IMR-90 (cell line): Measurements from ENCODE around the gene PTGER2. TPM values are rescaled to one million over a fixed set of nuclear protein-coding genes. Genes with fewer than 3 reads are reported as not detected.

Experiments
- ATAC-seq: fragments of 200-7000 bp; cut with Tn5 transposase; 2 replicates; pipeline ENCODE4 v1.9.1; 2020; ENCODE audit warnings: low read depth, mild to moderate bottlenecking, moderate library complexity
- BruUV-seq: library from RNA; stranded (reverse); fragments of 400-500 nt; replicated peaks from 2 replicates; lab custom pipeline; 2021; lab: Mats Ljungman, UMichigan
- CTCF ChIA-PET: fragments of 300-600 bp; formaldehyde crosslinking; extraction: SDS; loops from one replicate; lab custom pipeline; 2021; ENCODE audit warnings: antibody characterized with exemption; lab: Yijun Ruan, JAX
- POLR2A ChIA-PET: fragments of 300-600 bp; sonication (Branson Sonifier 250); formaldehyde crosslinking; loops from one replicate; lab custom pipeline; 2022; ENCODE audit warnings: antibody characterized with exemption; ENCODE audit not compliant: unreplicated experiment; lab: Charles Lee
- DNase-seq: peaks from one replicate; pipeline ENCODE4 v3.0.0; 2013
- H2AFZ ChIP-seq: replicated peaks from 2 replicates; pipeline ENCODE3; 2013; ENCODE audit warnings: low read length, mild to moderate bottlenecking; ENCODE audit not compliant: poor library complexity
- H2AK5ac ChIP-seq: 2 replicates; pipeline ENCODE4 v1.6.1; 2013; ENCODE audit warnings: low read depth, low read length, inconsistent platforms
- H2AK9ac ChIP-seq: replicated peaks from 2 replicates; pipeline ENCODE3; 2013; ENCODE audit warnings: mild to moderate bottlenecking, low read depth, low read length, moderate library complexity; ENCODE audit not compliant: poor library complexity
- H2BK120ac ChIP-seq: 2 replicates; pipeline ENCODE4 v1.6.1; 2013; ENCODE audit warnings: low read depth, low read length, inconsistent platforms
- H2BK15ac ChIP-seq: 3 replicates; pipeline ENCODE4 v1.6.1; 2013; ENCODE audit warnings: low read depth, low read length, inconsistent platforms
- H2BK20ac ChIP-seq: 2 replicates; pipeline ENCODE4 v1.6.1; 2013; ENCODE audit warnings: low read depth, mild to moderate bottlenecking, inconsistent platforms, low read length, moderate library complexity
- H2BK5ac ChIP-seq: 2 replicates; pipeline ENCODE4 v1.6.1; 2013; ENCODE audit warnings: mild to moderate bottlenecking, low read depth, low read length, inconsistent platforms; ENCODE audit not compliant: poor library complexity, severe bottlenecking
- H3K14ac ChIP-seq: replicated peaks from 2 replicates; pipeline ENCODE4 v1.6.1; 2013; ENCODE audit warnings: low read depth, low read length, inconsistent platforms
- H3K18ac ChIP-seq: 2 replicates; pipeline ENCODE4 v1.6.1; 2013; ENCODE audit warnings: low read depth, low read length, control low read depth
- H3K23ac ChIP-seq: 2 replicates; pipeline ENCODE4 v1.6.1; 2013; ENCODE audit warnings: low read depth, low read length, inconsistent platforms
- H3K27ac ChIP-seq: 2 replicates; pipeline ENCODE4 v1.5.1; 2013; ENCODE audit warnings: mild to moderate bottlenecking, control low read depth, low read length; ENCODE audit not compliant: insufficient read depth
- H3K27me3 ChIP-seq: 2 replicates; pipeline ENCODE4 v1.6.1; 2013; ENCODE audit warnings: low read length; ENCODE audit not compliant: control insufficient read depth, insufficient read depth
- H3K36me3 ChIP-seq: 2 replicates; pipeline ENCODE4 v1.6.1; 2013; ENCODE audit warnings: low read length, mixed read lengths; ENCODE audit not compliant: control insufficient read depth, insufficient read depth
- H3K4ac ChIP-seq: 2 replicates; pipeline ENCODE4 v1.6.1; 2013; ENCODE audit warnings: low read depth, low read length, inconsistent platforms
- H3K4me1 ChIP-seq: 2 replicates; pipeline ENCODE4 v1.6.1; 2013; ENCODE audit warnings: low read length, mixed read lengths; ENCODE audit not compliant: control insufficient read depth, insufficient read depth
- H3K4me2 ChIP-seq: 2 replicates; pipeline ENCODE4 v1.6.1; 2013; ENCODE audit warnings: low read depth, mild to moderate bottlenecking, control low read depth, low read length, moderate library complexity
- H3K4me3 ChIP-seq: 2 replicates; pipeline ENCODE4 v1.5.1; 2013; ENCODE audit warnings: low read depth, mild to moderate bottlenecking, control low read depth, low read length, moderate library complexity; ENCODE audit not compliant: insufficient read depth
- H3K56ac ChIP-seq: 2 replicates; pipeline ENCODE4 v1.6.1; 2013; ENCODE audit warnings: low read length, inconsistent platforms; ENCODE audit not compliant: insufficient read depth; ENCODE audit errors: extremely low read depth
- H3K79me1 ChIP-seq, 2 experiments: 2 replicates each; pipeline ENCODE4 v1.6.1; 2013; ENCODE audit warnings: low read length in 2 of 2, inconsistent platforms in 1 of 2, low read depth in 1 of 2
- H3K9ac ChIP-seq: 2 replicates; pipeline ENCODE4 v1.6.1; 2013; ENCODE audit warnings: low read depth, low read length, control low read depth
- H3K9me1 ChIP-seq: 2 replicates; pipeline ENCODE4 v1.6.1; 2013; ENCODE audit warnings: low read length, inconsistent platforms; ENCODE audit not compliant: insufficient read depth
- H3K9me3 ChIP-seq: 2 replicates; pipeline ENCODE4 v1.6.1; 2013; ENCODE audit warnings: low read length; ENCODE audit not compliant: control insufficient read depth, insufficient read depth
- H4K20me1 ChIP-seq: 2 replicates; pipeline ENCODE4 v1.6.1; 2013; ENCODE audit warnings: low read length, inconsistent platforms; ENCODE audit not compliant: insufficient read depth
- H4K5ac ChIP-seq: 2 replicates; pipeline ENCODE4 v1.6.1; 2013; ENCODE audit warnings: mild to moderate bottlenecking, low read depth, low read length, control low read depth
- H4K8ac ChIP-seq, 2 experiments: 2 replicates each; pipeline ENCODE4 v1.6.1; 2013; ENCODE audit warnings: low read depth in 2 of 2, low read length in 2 of 2, control low read depth in 1 of 2, inconsistent platforms in 1 of 2
- H4K91ac ChIP-seq: 2 replicates; pipeline ENCODE4 v1.6.1; 2013; ENCODE audit warnings: low read depth, low read length, inconsistent platforms; ENCODE audit not compliant: insufficient read depth
- BHLHE40 ChIP-seq: fragments of 150-350 bp; IDR thresholded peaks from 2 replicates; pipeline ENCODE4 v1.6.1; 2016; ENCODE audit warnings: mild to moderate bottlenecking, low read depth, low read length
- CEBPB ChIP-seq: IDR thresholded peaks from 2 replicates; pipeline ENCODE4 v1.6.1; 2012; ENCODE audit warnings: low read depth, low read length, improper control_type of control experiment
- CHD1 ChIP-seq: IDR thresholded peaks from 2 replicates; pipeline ENCODE4 v1.6.1; 2012; ENCODE audit warnings: low read depth, low read length, improper control_type of control experiment
- ELK1 ChIP-seq: fragments of 150-350 bp; IDR thresholded peaks from 2 replicates; pipeline ENCODE4 v1.6.1; 2016; ENCODE audit warnings: low read depth, mild to moderate bottlenecking, low read length, moderate library complexity, borderline replicate concordance
- FOS ChIP-seq: fragments of 150-350 bp; IDR thresholded peaks from 2 replicates; pipeline ENCODE4 v1.6.1; 2016; ENCODE audit warnings: low read depth, low read length
- MAFK ChIP-seq: IDR thresholded peaks from 2 replicates; pipeline ENCODE4 v1.6.1; 2012; ENCODE audit warnings: low read depth, low read length, improper control_type of control experiment
- MAZ ChIP-seq: IDR thresholded peaks from 2 replicates; pipeline ENCODE4 v1.6.1; 2012; ENCODE audit warnings: low read depth, mild to moderate bottlenecking, low read length, improper control_type of control experiment, moderate library complexity, borderline replicate concordance
- MXI1 ChIP-seq: IDR thresholded peaks from 2 replicates; pipeline ENCODE4 v1.6.1; 2012; ENCODE audit warnings: low read depth, mild to moderate bottlenecking, low read length, moderate library complexity, borderline replicate concordance
- NFE2L2 ChIP-seq: fragments of 150-350 bp; IDR thresholded peaks from 2 replicates; pipeline ENCODE4 v1.6.1; 2016; ENCODE audit warnings: low read depth, mild to moderate bottlenecking, low read length
- POLR2A ChIP-seq: IDR thresholded peaks from 2 replicates; pipeline ENCODE4 v1.6.1; 2012; ENCODE audit warnings: mild to moderate bottlenecking, low read depth, low read length
- RAD21 ChIP-seq: IDR thresholded peaks from 2 replicates; pipeline ENCODE4 v1.6.1; 2012; ENCODE audit warnings: low read length, improper control_type of control experiment
- RCOR1 ChIP-seq: IDR thresholded peaks from 2 replicates; pipeline ENCODE4 v1.6.1; 2012; ENCODE audit warnings: mild to moderate bottlenecking, low read length, improper control_type of control experiment; ENCODE audit not compliant: insufficient replicate concordance
- RFX5 ChIP-seq: IDR thresholded peaks from 2 replicates; pipeline ENCODE4 v1.8.0; 2012; ENCODE audit warnings: low read depth, mild to moderate bottlenecking, low read length, moderate library complexity
- SMC3 ChIP-seq: fragments of 150-350 bp; IDR thresholded peaks from 2 replicates; pipeline ENCODE4 v1.6.1; 2016; ENCODE audit warnings: low read depth, mild to moderate bottlenecking, antibody characterized with exemption, low read length, moderate library complexity
- USF2 ChIP-seq: fragments of 150-350 bp; IDR thresholded peaks from 2 replicates; pipeline ENCODE4 v1.6.1; 2017; ENCODE audit warnings: mild to moderate bottlenecking, antibody characterized with exemption, low read length, low read depth
- WGBS, 2 experiments: methylation state at CpG; one replicate each; pipeline versions ENCODE4 v1.1.5 to v1.1.7; 2013; ENCODE audit warnings: missing lambda C conversion rate in 2 of 2; ENCODE audit not compliant: insufficient read length in 1 of 2; ENCODE audit errors: extremely low coverage in 2 of 2; 5-methylcytosine and 5-hydroxymethylcytosine counted together
- dilution Hi-C: fragments of 300-500 bp; cut with HindIII; formaldehyde crosslinking; loops from one replicate; pipeline ENCODE4 v1.14.3; 2018; ENCODE audit warnings: low sequenced_read_pairs; ENCODE audit not compliant: unreplicated experiment
- in situ Hi-C: fragments of 300-500 bp; cut with MboI; formaldehyde crosslinking; loops from 3 replicates; pipeline ENCODE4 v1.14.3; 2019; ENCODE audit warnings: low sequenced_read_pairs, inconsistent platforms, mixed read lengths
- intact Hi-C: fragments of 100-400 bp; cut with micrococcal nuclease; formaldehyde crosslinking; loops from 2 replicates; pipeline ENCODE4 v1.10.0; 2022
- polyA plus RNA-seq, 3 experiments: library from polyadenylated mRNA; depleted of rRNA; stranded (reverse); fragments of >200 nt; gene quantifications; 2 replicates each; pipeline ENCODE4 v1.2.3, GENCODE V29; 2012; ENCODE audit warnings: low replicate concordance in 1 of 3
- total RNA-seq: library from RNA; depleted of rRNA; stranded (reverse); fragments of >200 nt; gene quantifications from 2 replicates; pipeline ENCODE4 v1.2.3, GENCODE V29; 2012
- TF ChIP-seq, protein P1 (sequence below): conservative IDR thresholded peaks from 2 replicates; pipeline ENCODE4 v1.5.1; 2012; ENCODE audit warnings: mild to moderate bottlenecking, low read depth, low read length, improper control_type of control experiment

PTGER2 gene
- total and polyA plus RNA-seq, 2 of the 4 experiments (the other 2 are of a cell fraction), result 24.7 to 58.5 TPM

- Histone ChIP-seq H2BK5ac (no peak overlapping the region), H2AK9ac (no peak overlapping the region), H4K20me1 (no peaks in the 10 kb centered on the region), H3K4me3 (no peak overlapping the region), H2BK20ac (no peak overlapping the region), H2AK5ac (no peak overlapping the region), H4K5ac (no peak overlapping the region), H3K4me2 (no peak overlapping the region), H2BK15ac (no peak overlapping the region; the same call in 2 of the 3 replicates), H3K27ac (no peak overlapping the region), H2BK120ac (no peak overlapping the region), H3K23ac (no peak overlapping the region), H3K9ac (no peak overlapping the region), H3K36me3 (no peaks in the 10 kb centered on the region), H3K18ac (no peak overlapping the region), H3K9me3 (no peaks in the 10 kb centered on the region), H3K56ac (no peak overlapping the region), H3K14ac (no peak overlapping the region), H3K27me3 (no peaks in the 10 kb centered on the region), H3K4ac (no peak overlapping the region), H3K79me1 (no peaks in the 10 kb centered on the region), H4K91ac (no peak overlapping the region), H2AFZ (no peak overlapping the region), H3K4me1 (peaks cover 1% of the 10 kb centered on the region; the same call in 1 of the 2 replicates), H3K9me1 (no peaks in the 10 kb centered on the region), H4K8ac (no peak overlapping the region)
- BruUV-seq, result no TSS peak
- WGBS, 2 experiments, result no CpG with 5 or more reads among the region's 4 CpGs
- in situ Hi-C loops, result loop anchor here (5.0 to 25.0 kb wide), 2 partner anchors 168 to 383 kb away; partner anchors contain the start of gene ERO1A
- ChIA-PET POLR2A (interaction anchor here (0.6 kb wide), 1 partner anchor 21 kb away, joined by 3 read pairs; no protein-coding TSS in a partner anchor), CTCF (no interaction called here)
- intact Hi-C loops, result no loop called here
- no peak for ATAC-seq
- no peak for DNase-seq
- dilution Hi-C loops, result no loop called here
- TF ChIP-seq RFX5, result no peak
- no peak for TF ChIP-seq SMC3
- TF ChIP-seq MAFK, result no peak
- TF ChIP-seq MXI1, result no peak
- TF ChIP-seq, protein P1, sequence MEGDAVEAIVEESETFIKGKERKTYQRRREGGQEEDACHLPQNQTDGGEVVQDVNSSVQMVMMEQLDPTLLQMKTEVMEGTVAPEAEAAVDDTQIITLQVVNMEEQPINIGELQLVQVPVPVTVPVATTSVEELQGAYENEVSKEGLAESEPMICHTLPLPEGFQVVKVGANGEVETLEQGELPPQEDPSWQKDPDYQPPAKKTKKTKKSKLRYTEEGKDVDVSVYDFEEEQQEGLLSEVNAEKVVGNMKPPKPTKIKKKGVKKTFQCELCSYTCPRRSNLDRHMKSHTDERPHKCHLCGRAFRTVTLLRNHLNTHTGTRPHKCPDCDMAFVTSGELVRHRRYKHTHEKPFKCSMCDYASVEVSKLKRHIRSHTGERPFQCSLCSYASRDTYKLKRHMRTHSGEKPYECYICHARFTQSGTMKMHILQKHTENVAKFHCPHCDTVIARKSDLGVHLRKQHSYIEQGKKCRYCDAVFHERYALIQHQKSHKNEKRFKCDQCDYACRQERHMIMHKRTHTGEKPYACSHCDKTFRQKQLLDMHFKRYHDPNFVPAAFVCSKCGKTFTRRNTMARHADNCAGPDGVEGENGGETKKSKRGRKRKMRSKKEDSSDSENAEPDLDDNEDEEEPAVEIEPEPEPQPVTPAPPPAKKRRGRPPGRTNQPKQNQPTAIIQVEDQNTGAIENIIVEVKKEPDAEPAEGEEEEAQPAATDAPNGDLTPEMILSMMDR, result no peak
- no peak for TF ChIP-seq CHD1
- no peak for TF ChIP-seq USF2
- TF ChIP-seq RCOR1, result no peak
- TF ChIP-seq BHLHE40, result no peak
- TF ChIP-seq POLR2A, result no peak
- no peak for TF ChIP-seq ELK1
- no peak for TF ChIP-seq RAD21
- TF ChIP-seq MAZ, result no peak
- no peak for TF ChIP-seq CEBPB
- no peak for TF ChIP-seq NFE2L2
- no peak for TF ChIP-seq FOS
These were observed 9.7 kb upstream of the PTGER2 start for GRCh38 chr14:52304248-52304904.
